Natural killer cell (primary cell): Measurements from ENCODE around the gene NR6A1. TPM values are rescaled to one million over a fixed set of nuclear protein-coding genes. Genes with fewer than 3 reads are reported as not detected.
A peak's percentile ranks its signal among the peaks of the same experiment; 100 is the strongest.

Source experiments
- ATAC-seq, 3 donors: fragments of 150-1000 bp in 2 of 3; fragments of 200-7000 bp in 1 of 3; cut with Tn5 transposase; 1 replicate in 1 of 3; 2 replicates in 2 of 3; pipeline ENCODE4 v1.10.0; 2021; ENCODE audit warnings: mild to moderate bottlenecking in 2 of 3, moderate library complexity in 2 of 3
- DNase-seq, 2 donors: peaks; one replicate each; pipeline versions ENCODE4 v3.0.0 to v3.0.0-alpha.2; 2013 to 2021; ENCODE audit warnings: mixed read lengths in 1 of 2
- H3K27ac ChIP-seq: one replicate; pipeline ENCODE4 v1.5.1; 2013; ENCODE audit warnings: mild to moderate bottlenecking, low read length
- H3K27me3 ChIP-seq: one replicate; pipeline ENCODE4 v1.6.1; 2013; ENCODE audit warnings: low read length; ENCODE audit not compliant: control insufficient read depth, insufficient read depth
- H3K36me3 ChIP-seq: one replicate; pipeline ENCODE4 v1.6.1; 2013; ENCODE audit warnings: low read length; ENCODE audit not compliant: control insufficient read depth, insufficient read depth
- H3K4me1 ChIP-seq: one replicate; pipeline ENCODE4 v1.6.1; 2013; ENCODE audit warnings: low read length; ENCODE audit not compliant: control insufficient read depth, insufficient read depth
- H3K4me3 ChIP-seq: one replicate; pipeline ENCODE4 v1.5.1; 2013; ENCODE audit warnings: low read length
- H3K9me3 ChIP-seq: one replicate; pipeline ENCODE4 v1.6.1; 2013; ENCODE audit warnings: low read length; ENCODE audit not compliant: control insufficient read depth, insufficient read depth
- H3K27ac Mint-ChIP-seq, 2 donors: one replicate each; pipeline ENCODE4 v1.8.0; 2022; ENCODE audit warnings: mild to moderate bottlenecking in 2 of 2, mixed read lengths in 2 of 2, moderate library complexity in 1 of 2
- H3K27me3 Mint-ChIP-seq, 2 donors: one replicate each; pipeline ENCODE4 v1.8.0; 2022; ENCODE audit warnings: low read depth in 2 of 2, mixed read lengths in 2 of 2
- H3K36me3 Mint-ChIP-seq: one replicate; pipeline ENCODE4 v1.8.0; 2022; ENCODE audit warnings: mixed read lengths
- H3K4me1 Mint-ChIP-seq, 2 donors: one replicate each; pipeline ENCODE4 v1.8.0; 2022; ENCODE audit warnings: mixed read lengths in 2 of 2
- H3K4me3 Mint-ChIP-seq: one replicate; pipeline ENCODE4 v1.8.0; 2022; ENCODE audit warnings: mild to moderate bottlenecking, moderate library complexity, mixed read lengths
- H3K9me3 Mint-ChIP-seq, 2 donors: one replicate each; pipeline ENCODE4 v1.8.0; 2022; ENCODE audit warnings: mixed read lengths in 2 of 2
- WGBS: methylation state at CpG from one replicate; pipeline ENCODE4 v1.1.7; 2013; ENCODE audit warnings: missing lambda C conversion rate; ENCODE audit not compliant: insufficient coverage; 5-methylcytosine and 5-hydroxymethylcytosine counted together
- intact Hi-C: fragments of 100-400 bp; cut with micrococcal nuclease; formaldehyde crosslinking; loops from one replicate; pipeline ENCODE4 v1.14.2; 2022
- total RNA-seq, 4 donors: library from RNA; stranded (reverse); fragments of 120-200 nt in 1 of 4; gene quantifications; one replicate each; pipeline versions ENCODE4 v1.2.3 to v1.2.4, GENCODE V29; 2013 to 2022
- TF ChIP-seq, protein P1 (sequence below): fragments of 200-600 bp; IDR thresholded peaks from one replicate; pipeline ENCODE4 v1.8.0; 2022; ENCODE audit warnings: antibody characterized with exemption

Gene NR6A1
- total RNA-seq: under 1 TPM; 0.07 to 0.75 (median 0.49) TPM
- total RNA-seq (2013): 0.34 TPM

DNA sequence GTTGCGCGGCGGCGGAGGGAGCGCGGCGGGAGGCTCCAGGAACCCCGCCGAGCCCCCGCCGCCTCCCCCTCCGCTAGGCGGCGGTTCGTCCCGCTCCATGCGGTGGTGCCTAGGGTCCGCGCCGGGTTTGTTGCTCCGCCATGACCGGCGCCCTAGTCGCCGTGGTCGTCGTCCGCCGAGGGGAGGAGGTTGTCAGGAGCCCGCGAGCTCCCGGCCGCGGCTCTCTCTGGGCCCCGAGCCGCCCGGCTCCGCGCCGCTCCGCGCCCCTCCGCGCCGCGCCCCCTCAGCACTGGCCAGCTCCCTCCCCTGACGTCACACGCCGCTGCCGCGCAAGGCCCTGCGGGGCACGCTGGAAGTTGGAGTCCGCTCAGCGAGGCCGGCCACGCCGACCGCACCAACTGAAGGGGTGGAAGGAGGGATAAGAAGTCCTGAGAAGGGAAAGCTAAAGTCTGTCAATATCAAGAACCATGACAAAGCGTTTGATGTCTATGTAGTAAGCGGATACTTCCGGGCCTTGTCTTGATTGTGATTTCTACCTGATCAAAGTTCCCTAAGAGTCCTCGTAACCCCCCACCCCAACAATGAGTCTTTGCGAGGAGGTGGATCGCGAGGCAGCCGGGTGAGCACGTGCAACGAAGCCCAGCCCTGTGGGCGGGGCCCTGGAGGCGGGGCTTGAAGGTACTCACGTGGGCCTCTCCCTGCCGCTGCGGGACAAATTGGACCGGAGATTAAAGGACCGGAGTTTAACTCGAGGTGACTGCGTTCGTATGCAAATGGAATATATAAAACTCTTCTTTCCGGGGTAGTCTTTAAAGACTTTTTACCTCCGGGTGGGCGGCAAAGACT lies at the start of gene NR6A1:
Gene NR6A1 (minus strand): TSS at position 291 of the 846 bp plus-strand sequence.
- TF ChIP-seq, protein P1, sequence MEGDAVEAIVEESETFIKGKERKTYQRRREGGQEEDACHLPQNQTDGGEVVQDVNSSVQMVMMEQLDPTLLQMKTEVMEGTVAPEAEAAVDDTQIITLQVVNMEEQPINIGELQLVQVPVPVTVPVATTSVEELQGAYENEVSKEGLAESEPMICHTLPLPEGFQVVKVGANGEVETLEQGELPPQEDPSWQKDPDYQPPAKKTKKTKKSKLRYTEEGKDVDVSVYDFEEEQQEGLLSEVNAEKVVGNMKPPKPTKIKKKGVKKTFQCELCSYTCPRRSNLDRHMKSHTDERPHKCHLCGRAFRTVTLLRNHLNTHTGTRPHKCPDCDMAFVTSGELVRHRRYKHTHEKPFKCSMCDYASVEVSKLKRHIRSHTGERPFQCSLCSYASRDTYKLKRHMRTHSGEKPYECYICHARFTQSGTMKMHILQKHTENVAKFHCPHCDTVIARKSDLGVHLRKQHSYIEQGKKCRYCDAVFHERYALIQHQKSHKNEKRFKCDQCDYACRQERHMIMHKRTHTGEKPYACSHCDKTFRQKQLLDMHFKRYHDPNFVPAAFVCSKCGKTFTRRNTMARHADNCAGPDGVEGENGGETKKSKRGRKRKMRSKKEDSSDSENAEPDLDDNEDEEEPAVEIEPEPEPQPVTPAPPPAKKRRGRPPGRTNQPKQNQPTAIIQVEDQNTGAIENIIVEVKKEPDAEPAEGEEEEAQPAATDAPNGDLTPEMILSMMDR: no peak
- H3K36me3 ChIP-seq: no peaks in the 10 kb centered on the region
- peak within 1 kb of the TSS; percentile 57 for H3K4me3 ChIP-seq
- H3K27me3 ChIP-seq: peaks cover 44% of the 10 kb centered on the region
- H3K27ac ChIP-seq: peak within 1 kb of the TSS; percentile 68
- H3K4me1 ChIP-seq: peaks cover 22% of the 10 kb centered on the region
- DNase-seq (peak; percentile 94 to 96), ATAC-seq (peak; percentile 90 to 96 (median 90))
- WGBS: 0% methylated on average over 82 of the region's 82 CpGs
- peak within 1 kb of the TSS; percentile 88 to 89 for H3K27ac Mint-ChIP-seq
- H3K4me1 Mint-ChIP-seq: peaks cover 41 to 42% of the 10 kb centered on the region in 2 donors
- no peaks in the 10 kb centered on the region for H3K9me3 Mint-ChIP-seq
- H3K4me3 Mint-ChIP-seq: peak within 1 kb of the TSS; percentile 91
- intact Hi-C loops: loop anchor here (1.0 to 5.0 kb wide), 3 partner anchors 101 to 372 kb away; partner anchors contain the start of genes GOLGA1 and SCAI
- H3K27me3 Mint-ChIP-seq: peaks cover 51 to 55% of the 10 kb centered on the region in 2 donors
- no peaks in the 10 kb centered on the region for H3K9me3 ChIP-seq
- H3K36me3 Mint-ChIP-seq: no peaks in the 10 kb centered on the region

DNA sequence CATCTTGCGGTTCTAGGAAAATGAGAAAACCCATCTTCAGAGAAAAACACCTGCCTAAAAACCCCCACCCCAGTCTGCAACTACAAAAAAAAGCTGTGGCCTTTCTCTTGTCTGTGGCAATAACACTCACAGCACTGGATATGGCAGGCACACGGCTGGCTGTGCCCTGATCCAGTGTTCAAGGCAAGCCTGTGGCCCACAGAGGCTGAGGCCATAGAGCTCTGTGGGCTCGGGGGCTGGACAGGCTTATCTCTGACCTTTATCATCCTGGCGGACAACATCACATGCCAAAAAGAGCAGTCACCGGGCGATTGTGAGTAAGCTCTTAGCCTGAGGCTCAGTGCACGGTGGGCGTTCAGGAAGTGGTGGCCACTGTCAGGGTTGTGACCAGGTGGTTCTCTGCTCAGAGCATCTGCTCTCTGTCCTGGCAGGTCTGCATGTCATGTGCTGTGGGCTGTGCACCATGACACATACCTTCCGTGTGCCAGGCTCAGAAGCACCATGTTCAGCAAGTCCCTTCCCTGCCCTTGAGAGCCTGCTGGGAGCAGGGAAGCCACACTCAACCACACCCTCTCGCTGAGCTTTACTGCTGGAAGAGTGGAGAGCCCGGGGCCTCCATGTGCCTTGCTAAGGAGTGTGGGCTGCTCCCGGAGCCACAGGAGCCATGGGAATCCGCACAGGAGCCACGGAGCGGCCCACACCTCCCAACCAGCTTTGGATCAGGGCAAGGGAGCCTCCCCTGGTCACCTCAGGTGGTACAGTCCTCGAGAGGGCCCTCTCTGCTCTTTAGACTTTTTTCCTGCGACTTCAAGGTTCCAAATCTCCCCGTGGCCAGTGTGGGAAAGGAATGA lies 47.5 kb upstream of the NR6A1 start:
- no peak overlapping the region for H3K4me3 Mint-ChIP-seq
- no peaks in the 10 kb centered on the region for H3K36me3 ChIP-seq
- no peak overlapping the region for H3K27ac Mint-ChIP-seq
- H3K27me3 ChIP-seq: no peaks in the 10 kb centered on the region
- intact Hi-C loops: no loop called here
- no peak overlapping the region for H3K4me3 ChIP-seq
- H3K9me3 Mint-ChIP-seq: no peaks in the 10 kb centered on the region
- H3K36me3 Mint-ChIP-seq: no peaks in the 10 kb centered on the region
- no peaks in the 10 kb centered on the region for H3K4me1 ChIP-seq
- no peaks in the 10 kb centered on the region for H3K4me1 Mint-ChIP-seq
- DNase-seq: no peak
- ATAC-seq: no peak
- H3K27ac ChIP-seq: no peak overlapping the region
- peaks cover 0 to 6% of the 10 kb centered on the region in 2 donors for H3K27me3 Mint-ChIP-seq
- TF ChIP-seq, protein P1: no peak
- H3K9me3 ChIP-seq: no peaks in the 10 kb centered on the region
- 53% methylated on average over 18 of the region's 18 CpGs for WGBS

DNA sequence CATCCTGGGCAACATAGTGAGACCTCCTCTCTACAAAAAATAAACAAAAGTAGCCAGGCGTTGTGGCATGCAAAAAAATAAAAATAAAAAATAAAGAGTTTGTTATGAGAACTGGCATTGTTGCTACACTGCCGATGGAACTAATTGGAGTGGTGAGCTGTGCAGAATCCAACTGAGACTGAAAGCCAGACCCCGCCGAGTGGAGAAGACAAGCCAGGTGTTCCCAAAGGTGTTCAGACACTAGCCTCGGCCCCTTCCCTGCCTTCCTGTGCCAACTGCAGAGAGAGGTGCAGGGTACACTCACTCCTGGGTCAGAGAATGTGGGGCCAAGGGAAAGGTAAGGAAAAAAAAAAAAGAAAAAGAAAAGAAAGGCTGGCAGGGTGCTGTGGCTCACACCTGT lies 44.5 kb upstream of the NR6A1 start:
- H3K36me3 ChIP-seq: no peaks in the 10 kb centered on the region
- TF ChIP-seq, protein P1: no peak
- peaks cover 0 to 2% of the 10 kb centered on the region in 2 donors for H3K27me3 Mint-ChIP-seq
- H3K4me3 Mint-ChIP-seq: no peak overlapping the region
- H3K36me3 Mint-ChIP-seq: no peaks in the 10 kb centered on the region
- H3K9me3 ChIP-seq: no peaks in the 10 kb centered on the region
- H3K27ac Mint-ChIP-seq: no peak overlapping the region
- H3K4me3 ChIP-seq: no peak overlapping the region
- 94% methylated on average over 5 of the region's 5 CpGs for WGBS
- no peak overlapping the region for H3K27ac ChIP-seq
- no peaks in the 10 kb centered on the region for H3K27me3 ChIP-seq
- intact Hi-C loops: no loop called here
- DNase-seq: no peak
- H3K4me1 Mint-ChIP-seq: no peaks in the 10 kb centered on the region
- H3K4me1 ChIP-seq: no peaks in the 10 kb centered on the region
- no peaks in the 10 kb centered on the region for H3K9me3 Mint-ChIP-seq
- ATAC-seq: no peak
